GM20000 (cell line): ENCODE data around the gene SNTG2.
"Not testable (repeated sequence)": the region's sequence is repeated elsewhere in the genome, so short reads cannot be mapped to it uniquely, and the experiment has no call there.

Experiments
- DNase-seq: peaks from one replicate; pipeline ENCODE4 v3.0.0; 2012; ENCODE audit warnings: low spot score
- CTCF ChIP-seq: IDR thresholded peaks from 2 replicates; pipeline ENCODE4 v1.5.1; 2012; ENCODE audit warnings: mild to moderate bottlenecking, control low read depth; ENCODE audit errors: extremely low read depth, missing control alignments

Gene SNTG2

DNA sequence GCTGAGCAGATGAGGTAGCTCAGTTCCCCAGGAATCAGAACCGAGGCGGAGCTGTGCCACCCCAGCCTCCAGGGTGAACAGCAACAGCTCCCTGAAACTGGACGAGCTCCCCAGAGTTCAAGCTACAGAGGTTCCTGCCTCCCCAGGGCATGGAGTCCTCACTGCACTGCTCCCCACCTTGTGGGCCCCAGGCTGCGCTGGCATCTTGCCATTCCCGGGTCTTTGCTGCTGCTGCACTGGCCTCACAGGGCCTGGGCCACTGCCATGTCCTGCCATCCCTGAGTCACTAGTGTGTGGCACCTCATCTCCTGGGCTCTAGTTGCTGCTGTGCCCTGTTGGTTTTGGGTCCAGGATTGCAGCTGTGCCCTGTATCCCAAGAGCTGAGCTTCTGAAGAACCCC is 166.9 kb downstream of the SNTG2 start:
- no peak for TF ChIP-seq CTCF
- no peak for DNase-seq

GRCh38 chr2:1125217-1125616 is 174.6 kb downstream of the SNTG2 start:
- no peak for TF ChIP-seq CTCF
- no peak for DNase-seq

DNA sequence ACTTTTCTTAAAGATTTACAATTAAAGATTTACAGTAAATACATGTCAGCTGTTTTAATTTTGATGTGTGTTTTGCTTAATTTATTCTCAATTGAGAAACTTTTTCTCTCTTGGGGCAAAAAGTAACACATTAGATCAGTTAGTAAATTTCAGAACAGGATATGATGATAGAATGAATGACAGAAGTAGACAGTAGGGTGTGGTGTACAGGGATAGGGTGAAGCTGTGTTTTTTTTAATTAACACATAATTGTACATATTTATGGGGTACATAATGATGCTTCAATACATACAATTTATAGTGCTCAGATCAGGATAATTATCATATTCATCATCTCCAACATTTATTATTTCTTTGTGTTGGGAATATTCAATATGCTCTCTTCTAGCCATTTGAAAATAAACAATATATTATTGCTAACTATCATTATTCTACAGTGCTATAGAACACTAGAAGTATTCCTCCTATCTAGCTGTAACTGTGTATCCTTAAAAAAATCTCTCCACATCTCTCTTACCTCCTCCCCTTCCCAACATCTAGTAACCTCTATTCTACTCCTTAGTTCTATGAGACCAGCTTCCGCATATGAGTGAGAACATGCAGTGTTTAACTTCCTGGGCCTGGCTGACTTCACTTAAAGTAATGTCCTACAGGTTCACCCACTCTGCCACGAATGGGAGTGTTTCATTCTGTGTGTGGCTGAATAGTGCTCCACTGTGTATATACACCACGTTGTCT is 175.2 kb downstream of the SNTG2 start:
- no peak for TF ChIP-seq CTCF
- no peak for DNase-seq

- DNase-seq: no peak
- TF ChIP-seq CTCF: no peak
These were observed 179.3 kb downstream of the SNTG2 start for GRCh38 chr2:1129982-1130381.

- no peak for DNase-seq
- no peak for TF ChIP-seq CTCF
These were observed 180.3 kb downstream of the SNTG2 start for GRCh38 chr2:1130922-1131321.

- DNase-seq: no peak
- TF ChIP-seq CTCF: no peak
These were observed 181.8 kb downstream of the SNTG2 start for GRCh38 chr2:1132328-1132969.

GRCh38 chr2:1133896-1134295 is 183.2 kb downstream of the SNTG2 start:
- DNase-seq: not testable (repeated sequence)

GRCh38 chr2:1134629-1135028 is 184.0 kb downstream of the SNTG2 start:
- no peak for TF ChIP-seq CTCF
- no peak for DNase-seq
